ENCODE results near the gene GPR153.
A peak's percentile ranks its signal among the peaks of the same experiment; 100 is the strongest.

The GPR153 gene

GRCh38 chr1:6268415-6268814, 7.5 kb upstream of the GPR153 start:
- no peak for DNase-seq

- no peak for DNase-seq
These were observed 6.9 kb upstream of the GPR153 start for GRCh38 chr1:6267686-6268322.

- no peak for DNase-seq
These were observed 5.7 kb upstream of the GPR153 start for GRCh38 chr1:6266641-6267040.

GRCh38 chr1:6265151-6265550, 4.3 kb upstream of the GPR153 start:
- DNase-seq: no peak

- peak; percentile 59 for DNase-seq
These were observed 2.8 kb upstream of the GPR153 start for GRCh38 chr1:6263716-6264115.

- DNase-seq: peak; percentile 91
These were observed 1.9 kb upstream of the GPR153 start for GRCh38 chr1:6262555-6263420.

GRCh38 chr1:6261615-6261995, 707 bp upstream of the GPR153 start:
- peak; percentile 70 for DNase-seq

- DNase-seq: no peak
These were observed 414 bp downstream of the GPR153 start for GRCh38 chr1:6260433-6260934.

GRCh38 chr1:6259491-6260362, 1.2 kb downstream of the GPR153 start:
- peak; percentile 82 for DNase-seq

GRCh38 chr1:6258675-6259074, 2.2 kb downstream of the GPR153 start:
- DNase-seq: no peak

- DNase-seq: no peak
These were observed 3.3 kb downstream of the GPR153 start for GRCh38 chr1:6257541-6258069.

GRCh38 chr1:6256645-6257044, 4.3 kb downstream of the GPR153 start:
- no peak for DNase-seq

GRCh38 chr1:6254691-6255090, 6.2 kb downstream of the GPR153 start:
- DNase-seq: no peak

- DNase-seq: no peak
These were observed 7.5 kb downstream of the GPR153 start for GRCh38 chr1:6253380-6253779.

- no peak for DNase-seq
These were observed 8.6 kb downstream of the GPR153 start for GRCh38 chr1:6252374-6252710.

GRCh38 chr1:6251681-6252373, 9.1 kb downstream of the GPR153 start:
- DNase-seq: no peak

GRCh38 chr1:6251233-6251632, 9.7 kb downstream of the GPR153 start:
- DNase-seq: no peak

GRCh38 chr1:6249739-6250689, 10.9 kb downstream of the GPR153 start:
- no peak for DNase-seq

GRCh38 chr1:6248932-6249738, 11.8 kb downstream of the GPR153 start:
- DNase-seq: no peak

- DNase-seq: peak; percentile 25
These were observed 12.6 kb downstream of the GPR153 start for GRCh38 chr1:6248161-6248776.

Measured in femur (tissue), 1 donor.